Left cardiac atrium (tissue), 4 donors: ENCODE results near the gene SHISA9. TPM values are rescaled to one million over a fixed set of nuclear protein-coding genes. Genes with fewer than 3 reads are reported as not detected.
A peak's percentile ranks its signal among the peaks of the same experiment; 100 is the strongest.

ENCODE experiments used
- ATAC-seq, 2 donors: fragments of 200-7000 bp; cut with Tn5 transposase; one replicate each; pipeline ENCODE4 v1.9.1; 2020; ENCODE audit warnings: mild to moderate bottlenecking in 2 of 2, moderate library complexity in 2 of 2
- DNase-seq: peaks from one replicate; pipeline ENCODE4 v3.0.0-alpha.2; 2020
- intact Hi-C, 2 donors: fragments of 100-400 bp; cut with DNase I; formaldehyde crosslinking; loops; one replicate each; pipeline versions ENCODE4 v1.14.1 to v1.15.1; 2022 to 2023
- total RNA-seq, 2 donors: library from RNA; stranded (reverse); fragmentation: NEBNext Ultra II Directional; extraction: Animal tissue kit (Norgen Biotek cat#: 25700); gene quantifications; one replicate each; pipeline ENCODE4 v1.2.1, GENCODE V29; 2021
- donor health status: DM: no; HTN: yes; CAD: no.
- donor health status: DM: no; HTN: yes; CAD: no; lungs with severe emphysema.
- donor health status: DM: yes; HTN: yes; CAD: no.
- donor health status: Dilated cardiomyopathy.

Gene SHISA9
- total RNA-seq, 2 donors from 2014 or later: 0.31 to 0.44 TPM

GRCh38 chr16:12998361-12999085 lies 97.1 kb downstream of the SHISA9 start:
- DNase-seq (no peak), ATAC-seq (no peak)
- intact Hi-C loops: no loop called here

GRCh38 chr16:12999368-12999767 lies 98.0 kb downstream of the SHISA9 start:
- no peak for DNase-seq
- ATAC-seq: no peak
- intact Hi-C loops: no loop called here

DNA sequence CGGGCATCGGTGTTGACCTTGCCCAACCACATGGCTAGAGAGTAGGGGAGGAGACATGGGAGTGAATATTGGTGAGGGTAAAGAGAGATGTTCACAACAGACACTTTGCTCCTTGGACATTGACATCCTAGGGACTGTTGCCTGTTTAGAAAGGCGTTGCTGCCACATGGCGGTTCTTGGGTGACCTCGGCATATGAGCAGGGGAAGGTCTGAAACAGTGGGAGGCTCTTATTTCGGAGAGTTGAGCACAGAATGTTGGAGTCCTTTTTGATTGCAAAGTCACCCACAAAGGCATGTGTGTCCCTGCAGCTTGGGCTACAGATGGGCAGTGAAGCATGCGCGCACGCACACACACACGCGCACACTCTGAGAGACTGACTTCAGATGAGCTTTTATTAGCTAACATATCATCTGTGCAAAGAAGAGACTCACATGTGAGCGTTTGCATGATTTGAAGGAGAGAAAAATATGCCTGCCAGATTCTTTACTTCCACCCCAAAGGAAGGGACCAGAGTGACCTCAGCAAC lies 104.4 kb downstream of the SHISA9 start:
- DNase-seq (no peak), ATAC-seq (no peak)
- intact Hi-C loops: no loop called here

DNA sequence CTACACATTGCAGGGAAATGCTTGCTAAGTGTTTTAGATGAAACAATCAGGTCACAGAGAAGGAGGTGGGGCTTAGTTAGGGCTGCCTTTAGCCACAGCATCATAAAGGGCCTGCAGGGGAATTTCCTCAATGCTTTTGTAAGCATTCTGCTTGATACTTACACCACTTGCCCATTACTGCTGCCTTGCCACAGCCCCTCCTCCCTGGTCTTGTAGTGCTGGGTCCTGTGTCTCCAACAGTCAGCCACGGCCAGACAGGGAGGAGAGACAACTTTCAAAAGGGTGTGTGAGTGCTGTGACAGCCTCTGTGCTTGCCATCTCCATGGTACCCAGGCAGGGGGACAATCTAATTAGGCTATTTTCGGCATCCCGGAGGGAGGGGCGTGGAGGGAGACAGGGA lies 111.2 kb downstream of the SHISA9 start:
- DNase-seq (no peak), ATAC-seq (no peak)
- intact Hi-C loops: no loop called here

DNA sequence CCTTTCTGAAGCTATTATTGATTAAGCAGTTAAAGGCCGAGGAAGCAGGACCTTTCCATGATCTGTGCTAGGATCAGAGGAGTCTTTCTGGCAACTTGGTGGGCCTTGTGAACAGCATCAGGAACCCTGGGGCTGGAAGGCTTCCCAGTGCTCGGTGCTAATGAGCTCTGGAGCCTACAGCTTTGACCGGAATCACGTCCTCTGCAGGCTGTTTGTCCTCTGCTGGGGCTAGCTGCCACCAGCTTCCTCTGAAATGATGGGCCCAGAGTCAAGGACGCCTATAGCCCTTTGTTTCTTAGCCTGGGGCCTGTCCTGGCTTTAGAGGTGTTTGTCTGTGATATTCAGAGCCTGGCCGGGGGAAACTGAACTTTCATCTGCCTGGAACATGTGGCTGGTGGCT lies 111.6 kb downstream of the SHISA9 start:
- ATAC-seq: no peak
- DNase-seq: no peak
- intact Hi-C loops: no loop called here

- intact Hi-C loops: no loop called here
Measured at GRCh38 chr16:13014476-13014875, 113.1 kb downstream of the SHISA9 start.

DNA sequence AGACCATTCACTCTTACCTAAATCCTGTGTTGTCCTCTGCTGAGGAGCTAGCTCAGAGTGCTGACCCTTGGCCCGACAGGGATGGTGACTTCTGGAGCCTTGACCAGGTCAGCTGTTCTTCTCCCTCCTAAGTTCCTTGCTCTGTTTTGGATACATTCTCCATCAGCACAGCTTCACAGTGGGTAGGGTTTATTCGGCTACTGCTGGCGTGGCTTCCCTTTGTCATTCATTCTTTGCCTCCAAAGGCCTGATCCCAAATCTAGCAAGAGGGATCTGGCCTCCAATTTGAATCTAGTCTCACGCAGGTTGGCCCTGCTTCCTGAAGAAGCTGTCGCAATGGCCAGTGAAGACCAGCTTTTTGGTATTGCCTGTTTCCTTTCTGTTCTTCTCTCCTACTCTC lies 116.6 kb downstream of the SHISA9 start:
- ATAC-seq (no peak), DNase-seq (no peak)
- intact Hi-C loops: no loop called here

More at GRCh38 chr16:13014476-13014875, 113.1 kb downstream of the SHISA9 start:
- ATAC-seq (no peak), DNase-seq (no peak)

GRCh38 chr16:13021996-13022395 lies 120.6 kb downstream of the SHISA9 start:
- DNase-seq (no peak), ATAC-seq (no peak)
- intact Hi-C loops: no loop called here

DNA sequence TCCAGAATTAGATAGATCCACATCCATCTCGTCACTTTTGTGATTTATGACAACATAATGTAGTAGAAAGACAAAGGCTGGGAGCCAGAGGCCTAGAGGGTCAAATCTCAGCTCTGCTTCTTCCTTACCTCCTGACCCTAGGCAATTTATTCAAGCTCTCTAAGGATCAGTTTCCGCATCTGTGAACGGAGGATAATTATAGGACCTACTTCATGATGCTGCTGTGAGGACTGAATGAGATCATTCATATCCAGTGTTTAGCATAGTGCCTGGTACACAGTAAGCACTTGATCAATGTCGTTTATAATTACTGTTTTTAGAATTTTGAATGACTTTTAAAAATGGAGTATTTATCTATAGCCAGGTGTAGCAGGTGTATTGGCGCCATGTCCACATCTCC lies 128.4 kb downstream of the SHISA9 start:
- intact Hi-C loops: no loop called here

GRCh38 chr16:13030769-13031168 lies 129.4 kb downstream of the SHISA9 start:
- intact Hi-C loops: no loop called here
- ATAC-seq (no peak), DNase-seq (no peak)

More for the DNA sequence above, 128.4 kb downstream of the SHISA9 start:
- ATAC-seq: no peak
- no peak for DNase-seq

- no peak for DNase-seq
- no peak for ATAC-seq
- intact Hi-C loops: no loop called here
Measured at GRCh38 chr16:13032911-13033310, 131.5 kb downstream of the SHISA9 start.

DNA sequence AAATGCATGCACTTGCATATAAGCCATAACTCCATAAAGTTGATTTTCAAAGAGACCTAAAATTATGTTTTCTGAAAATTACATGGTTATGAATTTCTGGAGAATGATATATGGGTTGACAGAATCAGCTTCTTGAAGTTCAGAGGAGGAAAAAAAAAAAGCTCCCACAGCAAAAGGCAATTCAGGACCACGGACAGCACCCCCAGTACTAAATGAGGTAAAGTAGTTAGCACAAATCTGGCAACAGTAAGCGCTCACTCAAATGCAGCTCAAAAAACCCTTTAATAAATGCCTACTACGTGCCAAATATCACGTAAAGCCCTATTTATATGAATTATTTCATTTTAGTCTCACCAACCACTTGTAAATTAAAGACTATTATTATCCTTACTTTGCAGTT lies 135.2 kb downstream of the SHISA9 start:
- DNase-seq: peak; percentile 41
- intact Hi-C loops: no loop called here
- ATAC-seq: no peak

- intact Hi-C loops: no loop called here
- ATAC-seq: no peak
Measured at GRCh38 chr16:13038591-13038990, 137.2 kb downstream of the SHISA9 start.

GRCh38 chr16:13039526-13039925 lies 138.1 kb downstream of the SHISA9 start:
- no peak for ATAC-seq
- intact Hi-C loops: no loop called here
- no peak for DNase-seq

More at GRCh38 chr16:13038591-13038990, 137.2 kb downstream of the SHISA9 start:
- no peak for DNase-seq

- DNase-seq (no peak), ATAC-seq (no peak)
- intact Hi-C loops: no loop called here
Measured at GRCh38 chr16:13041180-13041579, 139.8 kb downstream of the SHISA9 start.

DNA sequence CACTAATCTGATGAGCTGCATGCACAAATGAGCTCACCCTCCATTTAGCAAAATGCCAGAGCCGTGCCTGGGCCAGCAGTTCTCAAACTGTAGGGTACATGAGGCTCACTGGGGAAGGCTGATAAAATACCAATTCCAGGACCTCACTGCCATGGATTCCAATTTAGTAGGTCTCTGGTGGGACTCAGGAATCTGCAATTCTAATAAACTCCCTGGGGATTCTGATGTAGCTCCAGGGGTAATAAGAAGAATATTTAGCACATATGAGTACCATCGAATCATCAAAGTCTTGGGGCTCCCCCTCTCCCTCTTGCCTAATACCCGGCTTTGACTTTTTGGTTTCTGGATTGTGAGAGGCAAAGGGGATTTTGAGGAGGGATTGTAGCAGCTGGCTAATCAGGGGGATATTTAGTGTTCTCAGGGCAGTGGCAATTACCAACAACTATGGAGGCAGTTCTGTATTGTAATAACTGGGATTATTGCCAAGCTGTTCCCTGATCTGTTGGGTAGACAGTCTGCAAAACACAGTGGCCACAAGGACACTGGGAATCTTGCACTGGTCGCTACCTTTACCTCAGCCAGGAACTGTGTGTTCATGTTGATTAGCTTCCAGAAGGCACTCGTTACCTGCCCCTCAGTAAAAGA lies 140.4 kb downstream of the SHISA9 start:
- no peak for DNase-seq
- intact Hi-C loops: no loop called here
- ATAC-seq: no peak

DNA sequence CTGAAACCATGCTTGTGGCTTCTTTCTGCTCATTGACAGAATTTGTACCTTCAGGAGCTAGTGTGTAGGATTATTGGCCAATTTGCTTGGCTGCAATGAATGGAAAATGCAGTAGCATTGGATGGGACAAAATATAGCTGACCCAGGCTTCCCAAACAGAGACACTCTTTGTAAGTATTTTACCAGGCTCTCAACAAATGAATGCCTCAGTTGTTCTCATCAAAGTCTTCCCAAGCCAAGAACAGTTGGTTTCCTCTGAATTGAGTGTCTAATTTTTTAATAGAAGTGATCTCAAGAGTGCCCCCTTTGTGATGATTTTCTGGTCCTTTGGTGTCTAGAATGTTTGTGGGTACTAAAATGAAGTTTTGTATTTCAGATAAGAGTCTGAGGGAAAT lies 140.9 kb downstream of the SHISA9 start:
- ATAC-seq (no peak), DNase-seq (no peak)
- intact Hi-C loops: no loop called here

- DNase-seq (no peak), ATAC-seq (no peak)
- intact Hi-C loops: no loop called here
Measured at GRCh38 chr16:13046061-13046821, 144.8 kb downstream of the SHISA9 start.

DNA sequence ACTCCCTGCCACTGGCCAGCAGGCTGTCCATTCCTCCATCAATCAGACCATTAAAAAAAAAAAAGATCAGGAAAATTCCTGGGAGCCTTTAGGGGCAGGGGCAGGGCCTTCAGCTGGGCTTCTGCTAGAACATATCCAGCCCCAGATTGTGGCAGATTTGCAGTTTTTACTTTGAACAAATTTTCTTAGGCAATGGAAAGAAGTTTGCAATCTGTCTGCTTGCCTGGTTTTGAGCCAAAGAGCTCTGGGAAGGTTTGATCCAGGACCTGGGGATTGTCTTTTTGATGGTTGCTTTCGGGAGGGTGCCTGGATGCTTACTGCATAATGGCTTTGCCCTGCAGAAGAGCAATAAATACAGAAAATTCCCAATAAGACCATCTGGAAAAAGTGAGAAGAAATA lies 145.9 kb downstream of the SHISA9 start:
- DNase-seq (no peak), ATAC-seq (no peak)
- intact Hi-C loops: no loop called here

GRCh38 chr16:13049688-13050087 lies 148.3 kb downstream of the SHISA9 start:
- intact Hi-C loops: no loop called here
- no peak for ATAC-seq
- DNase-seq: no peak
